Measurements from ENCODE around the gene ZC3H12D.

- TF ChIP-seq POLR2A (IDR thresholded peaks at IDR 0.05) (no peak), EP300 (IDR thresholded peaks at IDR 0.05) (no peak), POLR2AphosphoS5 (IDR thresholded peaks at IDR 0.05) (no peak)
- TF ChIP-seq, protein P1, sequence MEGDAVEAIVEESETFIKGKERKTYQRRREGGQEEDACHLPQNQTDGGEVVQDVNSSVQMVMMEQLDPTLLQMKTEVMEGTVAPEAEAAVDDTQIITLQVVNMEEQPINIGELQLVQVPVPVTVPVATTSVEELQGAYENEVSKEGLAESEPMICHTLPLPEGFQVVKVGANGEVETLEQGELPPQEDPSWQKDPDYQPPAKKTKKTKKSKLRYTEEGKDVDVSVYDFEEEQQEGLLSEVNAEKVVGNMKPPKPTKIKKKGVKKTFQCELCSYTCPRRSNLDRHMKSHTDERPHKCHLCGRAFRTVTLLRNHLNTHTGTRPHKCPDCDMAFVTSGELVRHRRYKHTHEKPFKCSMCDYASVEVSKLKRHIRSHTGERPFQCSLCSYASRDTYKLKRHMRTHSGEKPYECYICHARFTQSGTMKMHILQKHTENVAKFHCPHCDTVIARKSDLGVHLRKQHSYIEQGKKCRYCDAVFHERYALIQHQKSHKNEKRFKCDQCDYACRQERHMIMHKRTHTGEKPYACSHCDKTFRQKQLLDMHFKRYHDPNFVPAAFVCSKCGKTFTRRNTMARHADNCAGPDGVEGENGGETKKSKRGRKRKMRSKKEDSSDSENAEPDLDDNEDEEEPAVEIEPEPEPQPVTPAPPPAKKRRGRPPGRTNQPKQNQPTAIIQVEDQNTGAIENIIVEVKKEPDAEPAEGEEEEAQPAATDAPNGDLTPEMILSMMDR (IDR thresholded peaks at IDR 0.05): no peak
Measured at GRCh38 chr6:149483334-149483725, 1.5 kb downstream of the ZC3H12D start.

Measured in upper lobe of left lung (tissue), 4 donors.